ENCODE measurements around the gene LILRA6. TPM values are rescaled to one million over a fixed set of nuclear protein-coding genes. Genes with fewer than 3 reads are reported as not detected.
A peak's percentile ranks its signal among the peaks of the same experiment; 100 is the strongest.

The LILRA6 gene
- total and polyA plus RNA-seq, 10 of the 15 experiments (the other 5 are each of a cell fraction or from before 2014, with no cell fraction given): 0.04 to 1.7 (median 0.09) TPM; not detected in 2

DNA sequence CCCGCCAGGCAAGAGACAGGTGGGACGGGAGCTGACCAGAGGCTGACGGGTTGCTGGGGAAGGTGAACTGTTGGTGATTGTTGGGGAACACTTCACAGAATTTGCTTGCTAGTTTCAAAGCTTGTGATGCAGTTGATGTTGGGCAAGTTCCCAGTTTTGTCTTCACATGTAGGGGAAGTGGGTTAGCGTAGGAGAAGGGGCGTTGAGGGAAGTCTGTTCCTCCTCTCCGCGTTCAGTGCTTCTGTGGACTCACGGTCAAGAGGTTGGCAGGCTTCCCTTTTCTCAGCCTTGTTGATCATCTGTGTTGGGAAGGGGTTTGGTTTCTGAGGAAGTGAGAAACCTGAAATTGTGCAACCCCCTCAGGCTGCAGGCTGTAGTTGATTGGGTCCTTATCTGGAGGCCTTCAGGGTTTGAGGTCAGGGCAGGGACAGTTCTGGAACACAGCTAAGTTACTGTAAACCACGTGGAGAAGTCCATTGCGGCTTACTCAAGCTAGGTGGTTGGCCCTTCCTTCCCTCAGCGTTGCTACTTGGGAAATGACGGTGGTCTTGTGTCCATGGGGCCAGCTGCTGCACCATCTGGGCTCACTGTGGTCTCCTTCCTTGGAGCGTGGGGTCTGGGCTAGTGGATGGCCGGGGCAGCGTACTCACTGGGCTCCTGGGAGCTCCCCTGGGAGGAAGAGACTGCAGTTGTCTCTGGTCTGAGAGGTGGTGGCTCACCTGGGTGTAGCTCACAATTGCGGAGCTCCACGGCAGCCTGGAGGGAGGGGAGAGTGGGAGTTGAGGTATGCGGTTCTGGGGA lies 34.4 kb downstream of the LILRA6 start (continued):
- TF ChIP-seq ATF3 (IDR thresholded peaks at IDR 0.05; ENCODE audit: borderline replicate concordance, extremely low read depth, low read depth, low read length) (no peak), SREBF1 (IDR thresholded peaks at IDR 0.05; ENCODE audit: low read length) (no peak), E2F8 (IDR thresholded peaks at IDR 0.05; ENCODE audit: low read depth, partially characterized antibody) (no peak), MTA3 (IDR thresholded peaks at IDR 0.05; ENCODE audit: borderline replicate concordance, low read length) (peak; percentile 98), RB1 (IDR thresholded peaks at IDR 0.05; ENCODE audit: borderline replicate concordance) (no peak), MTA2 (IDR thresholded peaks at IDR 0.05; ENCODE audit: low read depth) (peak; percentile 73; the same call in 1 of the 2 replicates), ZNF217 (IDR thresholded peaks at IDR 0.05) (no peak), ZNF384 (IDR thresholded peaks at IDR 0.05; ENCODE audit: borderline replicate concordance, low read depth, low read length) (no peak), SREBF2 (IDR thresholded peaks at IDR 0.05; ENCODE audit: low read length) (no peak), NFYA (IDR thresholded peaks at IDR 0.05; ENCODE audit: borderline replicate concordance, low read depth, low read length) (no peak), SPI1 (IDR thresholded peaks at IDR 0.05; ENCODE audit: borderline replicate concordance, insufficient read depth, low read depth, low read length) (peak; percentile 95), ESRRA (IDR thresholded peaks at IDR 0.05; ENCODE audit: low read length) (no peak), CHD1 (IDR thresholded peaks at IDR 0.05; ENCODE audit: low read depth, low read length) (no peak), ELK1 (IDR thresholded peaks at IDR 0.05; ENCODE audit: low read depth, low read length) (no peak), STAT1 (conservative IDR thresholded peaks at IDR 0.05) (no peak)
- TF ChIP-seq, protein P1, sequence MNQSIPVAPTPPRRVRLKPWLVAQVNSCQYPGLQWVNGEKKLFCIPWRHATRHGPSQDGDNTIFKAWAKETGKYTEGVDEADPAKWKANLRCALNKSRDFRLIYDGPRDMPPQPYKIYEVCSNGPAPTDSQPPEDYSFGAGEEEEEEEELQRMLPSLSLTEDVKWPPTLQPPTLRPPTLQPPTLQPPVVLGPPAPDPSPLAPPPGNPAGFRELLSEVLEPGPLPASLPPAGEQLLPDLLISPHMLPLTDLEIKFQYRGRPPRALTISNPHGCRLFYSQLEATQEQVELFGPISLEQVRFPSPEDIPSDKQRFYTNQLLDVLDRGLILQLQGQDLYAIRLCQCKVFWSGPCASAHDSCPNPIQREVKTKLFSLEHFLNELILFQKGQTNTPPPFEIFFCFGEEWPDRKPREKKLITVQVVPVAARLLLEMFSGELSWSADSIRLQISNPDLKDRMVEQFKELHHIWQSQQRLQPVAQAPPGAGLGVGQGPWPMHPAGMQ (IDR thresholded peaks at IDR 0.05; ENCODE audit: borderline replicate concordance): no peak
- TF ChIP-seq, protein P2, sequence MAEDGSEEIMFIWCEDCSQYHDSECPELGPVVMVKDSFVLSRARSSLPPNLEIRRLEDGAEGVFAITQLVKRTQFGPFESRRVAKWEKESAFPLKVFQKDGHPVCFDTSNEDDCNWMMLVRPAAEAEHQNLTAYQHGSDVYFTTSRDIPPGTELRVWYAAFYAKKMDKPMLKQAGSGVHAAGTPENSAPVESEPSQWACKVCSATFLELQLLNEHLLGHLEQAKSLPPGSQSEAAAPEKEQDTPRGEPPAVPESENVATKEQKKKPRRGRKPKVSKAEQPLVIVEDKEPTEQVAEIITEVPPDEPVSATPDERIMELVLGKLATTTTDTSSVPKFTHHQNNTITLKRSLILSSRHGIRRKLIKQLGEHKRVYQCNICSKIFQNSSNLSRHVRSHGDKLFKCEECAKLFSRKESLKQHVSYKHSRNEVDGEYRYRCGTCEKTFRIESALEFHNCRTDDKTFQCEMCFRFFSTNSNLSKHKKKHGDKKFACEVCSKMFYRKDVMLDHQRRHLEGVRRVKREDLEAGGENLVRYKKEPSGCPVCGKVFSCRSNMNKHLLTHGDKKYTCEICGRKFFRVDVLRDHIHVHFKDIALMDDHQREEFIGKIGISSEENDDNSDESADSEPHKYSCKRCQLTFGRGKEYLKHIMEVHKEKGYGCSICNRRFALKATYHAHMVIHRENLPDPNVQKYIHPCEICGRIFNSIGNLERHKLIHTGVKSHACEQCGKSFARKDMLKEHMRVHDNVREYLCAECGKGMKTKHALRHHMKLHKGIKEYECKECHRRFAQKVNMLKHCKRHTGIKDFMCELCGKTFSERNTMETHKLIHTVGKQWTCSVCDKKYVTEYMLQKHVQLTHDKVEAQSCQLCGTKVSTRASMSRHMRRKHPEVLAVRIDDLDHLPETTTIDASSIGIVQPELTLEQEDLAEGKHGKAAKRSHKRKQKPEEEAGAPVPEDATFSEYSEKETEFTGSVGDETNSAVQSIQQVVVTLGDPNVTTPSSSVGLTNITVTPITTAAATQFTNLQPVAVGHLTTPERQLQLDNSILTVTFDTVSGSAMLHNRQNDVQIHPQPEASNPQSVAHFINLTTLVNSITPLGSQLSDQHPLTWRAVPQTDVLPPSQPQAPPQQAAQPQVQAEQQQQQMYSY (CRISPR knock-in tag; IDR thresholded peaks at IDR 0.05): no peak
- TF ChIP-seq, protein P3, sequence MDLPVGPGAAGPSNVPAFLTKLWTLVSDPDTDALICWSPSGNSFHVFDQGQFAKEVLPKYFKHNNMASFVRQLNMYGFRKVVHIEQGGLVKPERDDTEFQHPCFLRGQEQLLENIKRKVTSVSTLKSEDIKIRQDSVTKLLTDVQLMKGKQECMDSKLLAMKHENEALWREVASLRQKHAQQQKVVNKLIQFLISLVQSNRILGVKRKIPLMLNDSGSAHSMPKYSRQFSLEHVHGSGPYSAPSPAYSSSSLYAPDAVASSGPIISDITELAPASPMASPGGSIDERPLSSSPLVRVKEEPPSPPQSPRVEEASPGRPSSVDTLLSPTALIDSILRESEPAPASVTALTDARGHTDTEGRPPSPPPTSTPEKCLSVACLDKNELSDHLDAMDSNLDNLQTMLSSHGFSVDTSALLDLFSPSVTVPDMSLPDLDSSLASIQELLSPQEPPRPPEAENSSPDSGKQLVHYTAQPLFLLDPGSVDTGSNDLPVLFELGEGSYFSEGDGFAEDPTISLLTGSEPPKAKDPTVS (IDR thresholded peaks at IDR 0.05; ENCODE audit: low read depth, low read length): no peak
